ENCODE measurements around the gene TEX22.

The TEX22 gene

GRCh38 chr14:105382343-105383082 is 15.8 kb upstream of the TEX22 start:
- H3K4me3 ChIP-seq (ENCODE audit: low read length), result no peak overlapping the region
- no peak for DNase-seq (ENCODE audit: low read depth, low spot score)

GRCh38 chr14:105383083-105383730 is 15.1 kb upstream of the TEX22 start:
- no peak for DNase-seq (ENCODE audit: low read depth, low spot score)
- H3K4me3 ChIP-seq (ENCODE audit: low read length), result no peak overlapping the region

GRCh38 chr14:105384041-105384557 is 14.2 kb upstream of the TEX22 start:
- no peak overlapping the region for H3K4me3 ChIP-seq (ENCODE audit: low read length)
- DNase-seq (ENCODE audit: low read depth, low spot score), result no peak

GRCh38 chr14:105384605-105385321 is 13.6 kb upstream of the TEX22 start:
- DNase-seq (ENCODE audit: low read depth, low spot score), result no peak
- H3K4me3 ChIP-seq (ENCODE audit: low read length), result no peak overlapping the region

- no peak overlapping the region for H3K4me3 ChIP-seq (ENCODE audit: low read length)
- no peak for DNase-seq (ENCODE audit: low read depth, low spot score)
Observed at GRCh38 chr14:105385322-105385637, 13.1 kb upstream of the TEX22 start.

GRCh38 chr14:105385698-105386365 is 12.5 kb upstream of the TEX22 start:
- no peak overlapping the region for H3K4me3 ChIP-seq (ENCODE audit: low read length)
- DNase-seq (ENCODE audit: low read depth, low spot score), result no peak

GRCh38 chr14:105386581-105387529 is 11.5 kb upstream of the TEX22 start:
- no peak for DNase-seq (ENCODE audit: low read depth, low spot score)
- H3K4me3 ChIP-seq (ENCODE audit: low read length), result no peak overlapping the region

GRCh38 chr14:105387530-105387922 is 10.8 kb upstream of the TEX22 start:
- DNase-seq (ENCODE audit: low read depth, low spot score), result no peak
- H3K4me3 ChIP-seq (ENCODE audit: low read length), result no peak overlapping the region

- DNase-seq (ENCODE audit: low read depth, low spot score), result no peak
- H3K4me3 ChIP-seq (ENCODE audit: low read length), result no peak overlapping the region
Observed at GRCh38 chr14:105388110-105388951, 10.0 kb upstream of the TEX22 start.

GRCh38 chr14:105388976-105389375 is 9.4 kb upstream of the TEX22 start:
- no peak overlapping the region for H3K4me3 ChIP-seq (ENCODE audit: low read length)
- no peak for DNase-seq (ENCODE audit: low read depth, low spot score)

- no peak overlapping the region for H3K4me3 ChIP-seq (ENCODE audit: low read length)
- no peak for DNase-seq (ENCODE audit: low read depth, low spot score)
Observed at GRCh38 chr14:105389534-105389933, 8.8 kb upstream of the TEX22 start.

GRCh38 chr14:105389976-105390848 is 8.1 kb upstream of the TEX22 start:
- peak; percentile 19 for DNase-seq (ENCODE audit: low read depth, low spot score)
- no peak overlapping the region for H3K4me3 ChIP-seq (ENCODE audit: low read length)

GRCh38 chr14:105390849-105391500 is 7.4 kb upstream of the TEX22 start:
- no peak overlapping the region for H3K4me3 ChIP-seq (ENCODE audit: low read length)
- DNase-seq (ENCODE audit: low read depth, low spot score), result no peak

- no peak overlapping the region for H3K4me3 ChIP-seq (ENCODE audit: low read length)
- no peak for DNase-seq (ENCODE audit: low read depth, low spot score)
Observed at GRCh38 chr14:105391541-105391940, 6.8 kb upstream of the TEX22 start.

GRCh38 chr14:105392131-105393090 is 5.9 kb upstream of the TEX22 start:
- no peak for DNase-seq (ENCODE audit: low read depth, low spot score)

More at GRCh38 chr14:105392131-105393090, 5.9 kb upstream of the TEX22 start:
- no peak overlapping the region for H3K4me3 ChIP-seq (ENCODE audit: low read length)

Measured in Jurkat, Clone E6-1 (cell line).